Thyroid gland (tissue), 4 donors: ENCODE data around the gene DGKB. TPM values are rescaled to one million over a fixed set of nuclear protein-coding genes. Genes with fewer than 3 reads are reported as not detected.

ENCODE experiments used
- DNase-seq, 2 donors: peaks; one replicate each; pipeline ENCODE4 v3.0.0-alpha.2; 2019
- H3K27ac ChIP-seq, 3 donors: fragments of 200-600 bp; sonication (generic); 1 replicate in 2 of 3; 2 replicates in 1 of 3; pipeline ENCODE4 v1.5.1; 2016 to 2019; ENCODE audit warnings: mild to moderate bottlenecking in 1 of 3, moderate library complexity in 1 of 3
- H3K27me3 ChIP-seq: fragments of 200-600 bp; sonication (generic); one replicate; pipeline ENCODE4 v1.5.1; 2019
- H3K36me3 ChIP-seq, 2 donors: fragments of 200-600 bp; sonication (generic); one replicate each; pipeline ENCODE4 v1.5.1; 2016 to 2019
- H3K4me1 ChIP-seq, 2 donors: fragments of 200-600 bp; sonication (generic); one replicate each; pipeline ENCODE4 v1.5.1; 2017 to 2019
- H3K4me3 ChIP-seq, 3 donors: fragments of 200-600 bp; sonication (generic); replicated peaks in 1 of 3; 1 replicate in 2 of 3; 2 replicates in 1 of 3; pipeline ENCODE4 v1.5.1; 2016; ENCODE audit warnings: mild to moderate bottlenecking in 1 of 3
- H3K9me3 ChIP-seq: fragments of 200-600 bp; sonication (generic); one replicate; pipeline ENCODE4 v1.5.1; 2017
- CTCF ChIP-seq, 6 experiments: fragments of 200-600 bp in 3 of 6; fragments of 450-650 bp in 3 of 6; sonication (generic) in 3 of 6; IDR thresholded peaks; one replicate each; pipeline ENCODE4 v1.5.1; 2016 to 2019; ENCODE audit warnings: antibody characterized with exemption in 6 of 6, mild to moderate bottlenecking in 2 of 6, inconsistent platforms in 1 of 6, moderate library complexity in 1 of 6
- POLR2A ChIP-seq, 2 donors: fragments of 450-650 bp; IDR thresholded peaks; one replicate each; pipeline ENCODE4 v1.6.1; 2017; ENCODE audit warnings: antibody characterized with exemption in 2 of 2, mild to moderate bottlenecking in 2 of 2, moderate library complexity in 1 of 2
- WGBS, 2 donors: methylation state at CpG; one replicate each; pipeline ENCODE4 v1.1.5; 2017; 5-methylcytosine and 5-hydroxymethylcytosine counted together
- intact Hi-C: fragments of 100-400 bp; cut with DNase I; formaldehyde crosslinking; loops from one replicate; pipeline ENCODE4 v1.15.1; 2023
- total RNA-seq, 4 donors: library from RNA; depleted of rRNA; stranded (reverse); fragments of >200 nt; gene quantifications; one replicate each; pipeline ENCODE4 v1.2.3, GENCODE V29; 2016

The DGKB gene
- total RNA-seq, 4 donors from 2014 or later = 0.11 to 2.1 (median 0.49) TPM; not detected in 1

- H3K27me3 ChIP-seq = no peaks in the 10 kb centered on the region
- H3K4me1 ChIP-seq = no peaks in the 10 kb centered on the region
- no peak for DNase-seq
- intact Hi-C loops = no loop called here
- no peak overlapping the region for H3K4me3 ChIP-seq
- no peak overlapping the region for H3K27ac ChIP-seq
- TF ChIP-seq POLR2A (IDR thresholded peaks at IDR 0.05) (no peak), CTCF (IDR thresholded peaks at IDR 0.05) (no peak)
- H3K36me3 ChIP-seq = no peaks in the 10 kb centered on the region
- 91 to 96% methylated on average over 2 of the region's 2 CpGs for WGBS, 2 donors
- no peaks in the 10 kb centered on the region for H3K9me3 ChIP-seq
Observed at GRCh38 chr7:14375998-14376397, 526.6 kb downstream of the DGKB start.

- Histone ChIP-seq H3K9me3 (no peaks in the 10 kb centered on the region), H3K4me1 (no peaks in the 10 kb centered on the region), H3K4me3 (no peak overlapping the region), H3K27ac (no peak overlapping the region), H3K27me3 (no peaks in the 10 kb centered on the region), H3K36me3 (no peaks in the 10 kb centered on the region)
- TF ChIP-seq CTCF (IDR thresholded peaks at IDR 0.05) (no peak), POLR2A (IDR thresholded peaks at IDR 0.05) (no peak)
- DNase-seq = no peak
- 96% methylated on average over 4 of the region's 4 CpGs for WGBS, 2 donors
- intact Hi-C loops = no loop called here
Observed at GRCh38 chr7:14374336-14374735, 528.2 kb downstream of the DGKB start.

GRCh38 chr7:14368285-14368684 lies 534.3 kb downstream of the DGKB start:
- Histone ChIP-seq H3K4me1 (no peaks in the 10 kb centered on the region), H3K27me3 (no peaks in the 10 kb centered on the region), H3K36me3 (no peaks in the 10 kb centered on the region), H3K27ac (no peak overlapping the region), H3K4me3 (no peak overlapping the region), H3K9me3 (no peaks in the 10 kb centered on the region)
- DNase-seq = no peak
- intact Hi-C loops = no loop called here
- TF ChIP-seq POLR2A (IDR thresholded peaks at IDR 0.05) (no peak), CTCF (IDR thresholded peaks at IDR 0.05) (no peak)
- 82 to 83% methylated on average over 3 of the region's 3 CpGs for WGBS, 2 donors

DNA sequence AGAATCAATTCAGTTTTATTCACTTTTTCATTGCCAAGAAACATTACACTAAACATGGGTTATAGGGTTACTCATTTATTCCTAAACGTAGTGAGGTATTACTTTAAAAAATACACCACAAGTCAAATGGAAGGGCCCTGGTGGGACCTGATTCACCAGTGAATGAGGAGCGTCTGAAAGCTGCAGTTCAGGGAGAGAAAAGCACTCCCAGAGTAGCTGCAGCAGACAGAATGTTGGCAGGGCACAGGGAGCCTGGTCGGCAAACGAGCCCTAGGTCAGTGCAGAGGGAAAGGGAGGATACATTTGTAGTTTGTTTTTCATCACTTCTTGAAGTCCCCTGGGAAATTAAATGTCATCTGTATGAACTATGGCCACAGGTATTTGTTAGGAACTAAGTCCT lies 551.4 kb downstream of the DGKB start:
- intact Hi-C loops = no loop called here
- Histone ChIP-seq H3K4me1 (no peaks in the 10 kb centered on the region), H3K4me3 (no peak overlapping the region), H3K27ac (no peak overlapping the region), H3K9me3 (no peaks in the 10 kb centered on the region), H3K36me3 (no peaks in the 10 kb centered on the region), H3K27me3 (no peaks in the 10 kb centered on the region)
- no peak for DNase-seq
- 30 to 36% methylated on average over 4 of the region's 4 CpGs for WGBS, 2 donors
- TF ChIP-seq POLR2A (IDR thresholded peaks at IDR 0.05) = no peak
- TF ChIP-seq CTCF (IDR thresholded peaks at IDR 0.05) = no peak

GRCh38 chr7:14341200-14341775 lies 561.3 kb downstream of the DGKB start:
- intact Hi-C loops = no loop called here
- Histone ChIP-seq H3K36me3 (no peaks in the 10 kb centered on the region), H3K27ac (no peak overlapping the region), H3K9me3 (no peaks in the 10 kb centered on the region), H3K27me3 (no peaks in the 10 kb centered on the region), H3K4me3 (no peak overlapping the region), H3K4me1 (no peaks in the 10 kb centered on the region)
- DNase-seq = no peak
- TF ChIP-seq CTCF (IDR thresholded peaks at IDR 0.05) (no peak), POLR2A (IDR thresholded peaks at IDR 0.05) (no peak)
- WGBS, 2 donors = 57 to 60% methylated on average over 4 of the region's 4 CpGs
